Activated CD8-positive, alpha-beta T cell treated with anti-CD3 and anti-CD28 coated beads for 36 hours (primary cell): ENCODE results near the gene BCAS1. TPM values are rescaled to one million over a fixed set of nuclear protein-coding genes. Genes with fewer than 3 reads are reported as not detected.

ENCODE experiments used
- ATAC-seq: fragments of 200-7000 bp; cut with Tn5 transposase; one replicate; pipeline ENCODE4 v1.10.0; 2021; ENCODE audit warnings: mild to moderate bottlenecking, moderate library complexity
- CTCF ChIA-PET: fragments of 350-600 bp; sonication (Branson Sonifier 250); formaldehyde crosslinking; loops from one replicate; lab custom pipeline; 2021; ENCODE audit warnings: antibody characterized with exemption; lab: Charles Lee
- POLR2A ChIA-PET: fragments of 350-600 bp; sonication (Branson Sonifier 250); formaldehyde crosslinking; loops from one replicate; lab custom pipeline; 2021; ENCODE audit warnings: antibody characterized with exemption; lab: Charles Lee
- DNase-seq: peaks from one replicate; pipeline ENCODE4 v3.0.0-alpha.2; 2020
- H3K27ac Mint-ChIP-seq: one replicate; pipeline ENCODE4 v1.8.0; 2021; ENCODE audit warnings: mild to moderate bottlenecking, mixed read lengths
- H3K27me3 Mint-ChIP-seq: one replicate; pipeline ENCODE4 v1.8.0; 2021; ENCODE audit warnings: mixed read lengths
- H3K36me3 Mint-ChIP-seq: one replicate; pipeline ENCODE4 v1.8.0; 2021; ENCODE audit warnings: low read depth, mixed read lengths
- H3K4me1 Mint-ChIP-seq: one replicate; pipeline ENCODE4 v1.8.0; 2021; ENCODE audit warnings: low read depth, mixed read lengths
- H3K4me3 Mint-ChIP-seq: one replicate; pipeline ENCODE4 v1.8.0; 2021; ENCODE audit warnings: mild to moderate bottlenecking, moderate library complexity, mixed read lengths
- H3K9me3 Mint-ChIP-seq: one replicate; pipeline ENCODE4 v1.8.0; 2021; ENCODE audit warnings: mixed read lengths
- intact Hi-C: fragments of 100-400 bp; cut with micrococcal nuclease; formaldehyde crosslinking; loops from one replicate; pipeline ENCODE4 v1.10.0; 2022
- total RNA-seq, 2 experiments: library from RNA; stranded (reverse); gene quantifications; one replicate each; pipeline ENCODE4 v1.2.3, GENCODE V29; 2021
- TF ChIP-seq, protein P1 (sequence below): fragments of 200-600 bp; IDR thresholded peaks from one replicate; pipeline ENCODE4 v1.8.0; 2022; ENCODE audit warnings: antibody characterized with exemption, mild to moderate bottlenecking

BCAS1 gene
- total RNA-seq, 2 experiments from 2014 or later: 0.09 TPM; not detected in 1

DNA sequence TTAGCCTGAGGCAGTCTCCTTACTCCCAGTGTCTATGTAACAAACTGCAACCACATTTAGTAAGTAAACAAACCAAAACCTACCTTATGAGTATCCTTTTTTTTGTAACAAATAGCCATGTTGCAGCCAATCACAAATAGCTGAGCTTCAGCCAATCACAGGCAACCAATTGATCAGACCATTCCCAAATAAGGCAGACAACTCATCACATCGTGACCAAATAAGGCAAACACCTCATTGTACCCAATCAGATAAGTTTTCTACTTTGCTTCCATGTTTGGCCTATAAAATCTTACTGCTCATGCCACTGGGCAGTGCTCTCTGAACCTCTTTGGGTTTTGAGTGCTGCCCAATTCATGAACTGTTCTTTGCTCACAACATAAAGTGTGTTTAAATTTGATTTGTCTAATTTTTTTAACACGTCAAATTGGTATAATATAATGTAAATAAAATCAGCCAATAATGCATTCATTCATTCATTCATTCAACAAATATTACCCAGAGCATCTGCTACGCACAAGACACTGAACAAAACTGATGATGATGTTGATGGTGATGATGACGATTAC, 117.8 kb downstream of the BCAS1 start:
- Mint-ChIP-seq H3K9me3 (peaks cover 9% of the 10 kb centered on the region), H3K36me3 (peaks cover 3% of the 10 kb centered on the region), H3K27ac (no peak overlapping the region), H3K4me3 (no peak overlapping the region), H3K27me3 (peaks cover 1% of the 10 kb centered on the region), H3K4me1 (peaks cover 29% of the 10 kb centered on the region)
- TF ChIP-seq, protein P1, sequence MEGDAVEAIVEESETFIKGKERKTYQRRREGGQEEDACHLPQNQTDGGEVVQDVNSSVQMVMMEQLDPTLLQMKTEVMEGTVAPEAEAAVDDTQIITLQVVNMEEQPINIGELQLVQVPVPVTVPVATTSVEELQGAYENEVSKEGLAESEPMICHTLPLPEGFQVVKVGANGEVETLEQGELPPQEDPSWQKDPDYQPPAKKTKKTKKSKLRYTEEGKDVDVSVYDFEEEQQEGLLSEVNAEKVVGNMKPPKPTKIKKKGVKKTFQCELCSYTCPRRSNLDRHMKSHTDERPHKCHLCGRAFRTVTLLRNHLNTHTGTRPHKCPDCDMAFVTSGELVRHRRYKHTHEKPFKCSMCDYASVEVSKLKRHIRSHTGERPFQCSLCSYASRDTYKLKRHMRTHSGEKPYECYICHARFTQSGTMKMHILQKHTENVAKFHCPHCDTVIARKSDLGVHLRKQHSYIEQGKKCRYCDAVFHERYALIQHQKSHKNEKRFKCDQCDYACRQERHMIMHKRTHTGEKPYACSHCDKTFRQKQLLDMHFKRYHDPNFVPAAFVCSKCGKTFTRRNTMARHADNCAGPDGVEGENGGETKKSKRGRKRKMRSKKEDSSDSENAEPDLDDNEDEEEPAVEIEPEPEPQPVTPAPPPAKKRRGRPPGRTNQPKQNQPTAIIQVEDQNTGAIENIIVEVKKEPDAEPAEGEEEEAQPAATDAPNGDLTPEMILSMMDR: no peak
- intact Hi-C loops: loop anchor here (10.0 kb wide), 1 partner anchor 112 kb away; no protein-coding TSS in a partner anchor
- POLR2A ChIA-PET: interaction anchor here (1.0 kb wide), 1 partner anchor 20 kb away, joined by 3 read pairs; no protein-coding TSS in a partner anchor
- DNase-seq (no peak), ATAC-seq (no peak)
- CTCF ChIA-PET: interaction anchor here (1.2 kb wide), 1 partner anchor 151 kb away, joined by 3 read pairs; no protein-coding TSS in a partner anchor

DNA sequence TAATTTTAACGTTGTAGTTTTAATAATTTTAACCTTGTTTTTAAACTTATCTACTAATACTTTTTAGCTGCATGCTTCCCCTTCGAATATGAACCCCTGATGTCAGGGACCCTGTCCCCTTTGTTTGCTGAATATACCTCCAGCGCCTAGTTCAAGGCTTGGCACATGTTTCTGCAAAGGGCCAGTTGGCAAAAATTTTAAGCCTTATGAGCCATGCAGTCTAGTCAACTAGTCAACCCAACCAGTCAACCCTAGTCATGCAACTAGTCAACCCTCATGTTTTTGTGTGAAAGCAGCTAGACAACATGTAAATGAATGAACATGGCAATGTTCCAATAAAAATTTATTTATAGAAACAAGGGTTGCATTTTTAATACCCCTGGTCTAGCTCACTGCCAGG, 119.8 kb downstream of the BCAS1 start:
- Mint-ChIP-seq H3K27me3 (no peaks in the 10 kb centered on the region), H3K27ac (no peak overlapping the region), H3K36me3 (peaks cover 3% of the 10 kb centered on the region), H3K9me3 (peaks cover 8% of the 10 kb centered on the region), H3K4me1 (peaks cover 29% of the 10 kb centered on the region), H3K4me3 (no peak overlapping the region)
- DNase-seq: no peak
- intact Hi-C loops: loop anchor here (10.0 kb wide), 1 partner anchor 114 kb away; no protein-coding TSS in a partner anchor
- ChIA-PET POLR2A (interaction anchor here (1.2 to 1.3 kb wide), 2 partner anchors 211 to 372 kb away, joined by 3 to 4 read pairs; no protein-coding TSS in a partner anchor), CTCF (interaction anchor here (0.9 to 1.7 kb wide), 4 partner anchors 11 to 112 kb away, joined by 3 to 6 read pairs (median 4); no protein-coding TSS in a partner anchor)
- ATAC-seq: no peak
- TF ChIP-seq, protein P1: no peak

GRCh38 chr20:53950031-53950430, 120.4 kb downstream of the BCAS1 start:
- peaks cover 3% of the 10 kb centered on the region for H3K36me3 Mint-ChIP-seq
- H3K27me3 Mint-ChIP-seq: no peaks in the 10 kb centered on the region
- peak overlapping the region; percentile 95 for H3K27ac Mint-ChIP-seq
- peaks cover 8% of the 10 kb centered on the region for H3K9me3 Mint-ChIP-seq
- POLR2A ChIA-PET: interaction anchor here (0.6 to 1.3 kb wide), 3 partner anchors 11 to 371 kb away, joined by 3 to 4 read pairs (median 3); no protein-coding TSS in a partner anchor
- DNase-seq (no peak), ATAC-seq (no peak)
- intact Hi-C loops: loop anchor here (10.0 kb wide), 1 partner anchor 115 kb away; no protein-coding TSS in a partner anchor
- H3K4me1 Mint-ChIP-seq: peaks cover 29% of the 10 kb centered on the region
- H3K4me3 Mint-ChIP-seq: no peak overlapping the region
- TF ChIP-seq, protein P1: no peak
- CTCF ChIA-PET: interaction anchor here (0.9 to 1.7 kb wide), 5 partner anchors 9 to 113 kb away, joined by 3 to 6 read pairs (median 4); no protein-coding TSS in a partner anchor

- peak overlapping the region; percentile 95 for H3K27ac Mint-ChIP-seq
- H3K9me3 Mint-ChIP-seq: peaks cover 8% of the 10 kb centered on the region
- ChIA-PET CTCF (interaction anchor here (0.7 to 1.7 kb wide), 5 partner anchors 9 to 34 kb away, joined by 3 to 6 read pairs (median 5); no protein-coding TSS in a partner anchor), POLR2A (interaction anchor here (0.6 to 1.3 kb wide), 3 partner anchors 12 to 371 kb away, joined by 3 to 4 read pairs (median 3); no protein-coding TSS in a partner anchor)
- H3K4me3 Mint-ChIP-seq: peak overlapping the region; percentile 68
- H3K36me3 Mint-ChIP-seq: peaks cover 3% of the 10 kb centered on the region
- DNase-seq (peak; percentile 89), ATAC-seq (peak; percentile 89)
- TF ChIP-seq, protein P1: no peak
- intact Hi-C loops: loop anchor here (5.0 to 10.0 kb wide), 2 partner anchors 372 to 535 kb away; no protein-coding TSS in a partner anchor
- H3K4me1 Mint-ChIP-seq: peaks cover 29% of the 10 kb centered on the region
- H3K27me3 Mint-ChIP-seq: no peaks in the 10 kb centered on the region
These were observed 121.0 kb downstream of the BCAS1 start for GRCh38 chr20:53949319-53949839.
